Endothelial cell of umbilical vein (primary cell): ENCODE data around the gene TAOK1. TPM values are rescaled to one million over a fixed set of nuclear protein-coding genes. Genes with fewer than 3 reads are reported as not detected.

ENCODE experiments used
- BruUV-seq: library from RNA; stranded (reverse); fragments of 400-500 nt; replicated peaks from 2 replicates; lab custom pipeline; 2021; lab: Mats Ljungman, UMichigan
- CTCF ChIA-PET: fragments of 300-600, 350-600 bp; sonication (Branson Sonifier 250); formaldehyde crosslinking; loops from one replicate; lab custom pipeline; 2021; ENCODE audit warnings: antibody characterized with exemption, inconsistent platforms; lab: Charles Lee
- POLR2A ChIA-PET: fragments of 300-600, 350-600 bp; sonication (Branson Sonifier 250); formaldehyde crosslinking; loops from one replicate; lab custom pipeline; 2021; ENCODE audit warnings: antibody characterized with exemption, inconsistent platforms; lab: Charles Lee
- DNase-seq: peaks from one replicate; pipeline ENCODE4 v3.0.0-alpha.2; 2011; ENCODE audit warnings: low read depth, low spot score
- FAIRE-seq: peaks from 2 replicates; lab custom pipeline; 2011; peaks lifted over from hg19 to GRCh38; lab: Jason Lieb, UNC
- H2AFZ ChIP-seq: 2 replicates; pipeline ENCODE4 v1.6.0; 2012; ENCODE audit warnings: low read depth, low read length, control low read depth, inconsistent platforms
- H3K27ac ChIP-seq: 2 replicates; pipeline ENCODE4 v1.5.1; 2011; ENCODE audit warnings: low read depth, mild to moderate bottlenecking, control low read depth, low read length, moderate library complexity; ENCODE audit not compliant: insufficient read depth
- H3K27me3 ChIP-seq, 2 experiments: 2 replicates each; pipeline versions ENCODE4 v1.6.0 to v1.6.1; 2011; ENCODE audit warnings: low read length in 2 of 2, mixed read lengths in 1 of 2; ENCODE audit not compliant: control insufficient read depth in 2 of 2, insufficient read depth in 2 of 2
- H3K36me3 ChIP-seq, 2 experiments: 2 replicates in 1 of 2; 3 replicates in 1 of 2; pipeline ENCODE4 v1.5.1; 2011; ENCODE audit warnings: low read length in 2 of 2, mild to moderate bottlenecking in 1 of 2, moderate library complexity in 1 of 2; ENCODE audit not compliant: control insufficient read depth in 2 of 2, insufficient read depth in 2 of 2; ENCODE audit errors: extremely low read depth in 1 of 2
- H3K4me1 ChIP-seq: 3 replicates; pipeline ENCODE4 v1.5.1; 2011; ENCODE audit warnings: mild to moderate bottlenecking, low read length; ENCODE audit not compliant: control insufficient read depth, insufficient read depth; ENCODE audit errors: extremely low read depth
- H3K4me2 ChIP-seq: 2 replicates; pipeline ENCODE4 v1.6.1; 2011; ENCODE audit warnings: low read length, control low read depth, mixed read lengths; ENCODE audit not compliant: insufficient read depth
- H3K4me3 ChIP-seq, 3 experiments: fragments of 200-600 bp in 1 of 3; sonication (generic), shearing (Covaris generic) in 1 of 3; replicated peaks in 1 of 3; 2 replicates each; pipeline ENCODE4 v1.5.1; 2011 to 2016; ENCODE audit warnings: control low read depth in 3 of 3, low read length in 3 of 3, mild to moderate bottlenecking in 2 of 3, inconsistent platforms in 1 of 3, low read depth in 1 of 3, moderate library complexity in 1 of 3; ENCODE audit not compliant: insufficient read depth in 1 of 3
- H3K79me2 ChIP-seq: 2 replicates; pipeline ENCODE4 v1.6.0; 2012; ENCODE audit warnings: low read length, inconsistent platforms; ENCODE audit not compliant: control insufficient read depth, insufficient read depth
- H3K9ac ChIP-seq: replicated peaks from 2 replicates; pipeline ENCODE3; 2011; ENCODE audit warnings: low read length, control low read depth; ENCODE audit not compliant: insufficient read depth; ENCODE audit errors: extremely low read depth
- H3K9me1 ChIP-seq: replicated peaks from 3 replicates; pipeline ENCODE4 v1.6.0; 2011; ENCODE audit warnings: mild to moderate bottlenecking, low read length; ENCODE audit not compliant: control insufficient read depth, insufficient read depth; ENCODE audit errors: extremely low read depth
- H3K9me3 ChIP-seq: replicated peaks from 2 replicates; pipeline ENCODE4 v1.5.1; 2012; ENCODE audit warnings: low read length, inconsistent platforms; ENCODE audit not compliant: control insufficient read depth, insufficient read depth
- H4K20me1 ChIP-seq: replicated peaks from 2 replicates; pipeline ENCODE3; 2011; ENCODE audit warnings: mild to moderate bottlenecking, low read length; ENCODE audit not compliant: control insufficient read depth, insufficient read depth; ENCODE audit errors: extremely low read depth
- EZH2 ChIP-seq: IDR thresholded peaks from 2 replicates; pipeline ENCODE4 v1.6.1; 2012; ENCODE audit warnings: borderline replicate concordance, low read depth, mild to moderate bottlenecking, moderate library complexity, low read length, inconsistent platforms; ENCODE audit not compliant: severe bottlenecking
- FOS ChIP-seq: IDR thresholded peaks from 2 replicates; pipeline ENCODE4 v1.6.1; 2011; ENCODE audit warnings: mild to moderate bottlenecking, low read length, moderate library complexity, borderline replicate concordance; ENCODE audit not compliant: insufficient read depth
- GATA2 ChIP-seq: IDR thresholded peaks from 2 replicates; pipeline ENCODE4 v1.7.0; 2011; ENCODE audit warnings: low read depth, mild to moderate bottlenecking, moderate library complexity, mixed read lengths, low read length; ENCODE audit not compliant: insufficient read length, insufficient read depth
- JUN ChIP-seq: IDR thresholded peaks from 2 replicates; pipeline ENCODE4 v1.6.1; 2011; ENCODE audit warnings: borderline replicate concordance, low read depth; ENCODE audit not compliant: insufficient read length, insufficient read depth
- MYC ChIP-seq: IDR thresholded peaks from one replicate; pipeline ENCODE4 v1.6.1; 2011; ENCODE audit warnings: mild to moderate bottlenecking, low read depth, low read length
- POLR2A ChIP-seq: IDR thresholded peaks from 2 replicates; pipeline ENCODE4 v1.6.1; 2012; ENCODE audit warnings: low read depth, mild to moderate bottlenecking, control low read depth, low read length
- POLR2AphosphoS5 ChIP-seq: IDR thresholded peaks from 2 replicates; pipeline ENCODE4 v1.6.1; 2012; ENCODE audit warnings: low read depth, mild to moderate bottlenecking, control low read depth, low read length, moderate library complexity; ENCODE audit not compliant: insufficient read depth
- dilution Hi-C: fragments of 300-500 bp; cut with MboI; formaldehyde crosslinking; loops from one replicate; pipeline ENCODE4 v1.15.0; 2019; ENCODE audit warnings: low sequenced_read_pairs; ENCODE audit not compliant: extremely low pct_ligation_motif_present
- intact Hi-C: fragments of 100-400 bp; cut with micrococcal nuclease; formaldehyde crosslinking; loops from one replicate; pipeline ENCODE4 v1.10.0; 2022
- polyA plus RNA-seq, 4 experiments: library from polyadenylated mRNA; depleted of rRNA in 3 of 4; stranded (reverse) in 3 of 4; unstranded in 1 of 4; fragments of >200 nt; gene quantifications; 2 replicates each; pipeline versions ENCODE4 v1.2.1 to v1.2.3, GENCODE V29; 2011 to 2012; ENCODE audit warnings: missing spikeins in 1 of 4
- total RNA-seq: library from RNA; stranded (reverse); gene quantifications from 2 replicates; pipeline ENCODE4 v1.2.3, GENCODE V29; 2021
- TF ChIP-seq, protein P1 (sequence below), 2 donors: IDR thresholded peaks; 1 replicate in 1 of 2; 2 replicates in 1 of 2; pipeline ENCODE4 v1.5.1; 2011; ENCODE audit warnings: low read length in 2 of 2, mild to moderate bottlenecking in 2 of 2, moderate library complexity in 2 of 2, control low read depth in 1 of 2, inconsistent platforms in 1 of 2, low read depth in 1 of 2; ENCODE audit not compliant: insufficient read depth in 1 of 2; ENCODE audit errors: extremely low read depth in 1 of 2
- TF ChIP-seq, protein P2 (sequence below): IDR thresholded peaks from 2 replicates; pipeline ENCODE4 v1.6.1; 2011; ENCODE audit not compliant: insufficient read depth, insufficient read length

TAOK1 gene
- total and polyA plus RNA-seq, 2 donors (not counting 3 experiments of a cell fraction or from before 2014, with no cell fraction given): 11.0 to 82.2 TPM

DNA sequence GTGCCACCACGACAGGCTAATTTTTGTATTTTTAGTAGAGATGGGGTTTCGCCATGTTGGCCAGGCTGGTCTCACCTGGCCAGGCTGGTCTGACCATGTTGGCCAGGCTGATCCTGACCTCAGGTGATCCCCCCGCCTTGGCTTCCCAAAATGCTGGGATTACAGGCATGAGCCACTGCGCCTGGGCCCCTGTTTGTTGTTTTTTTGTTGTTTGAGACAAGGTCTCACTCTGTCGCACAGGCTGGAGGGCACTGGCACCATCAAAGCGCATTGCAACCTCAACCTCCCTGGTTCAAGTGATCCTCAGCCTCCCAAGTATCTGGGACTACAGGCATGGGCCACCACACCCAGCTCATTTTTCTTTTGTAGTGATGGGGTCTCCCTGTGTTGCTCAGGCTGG, 43.7 kb upstream of the TAOK1 start:
- H3K4me3 ChIP-seq: no peak overlapping the region
- no peaks in the 10 kb centered on the region for H3K9me3 ChIP-seq
- BruUV-seq: no TSS peak
- H3K4me2 ChIP-seq: no peak overlapping the region
- no peaks in the 10 kb centered on the region for H3K9me1 ChIP-seq
- no peaks in the 10 kb centered on the region for H3K4me1 ChIP-seq
- intact Hi-C loops: no loop called here
- peaks cover 9 to 13% of the 10 kb centered on the region in 2 experiments for H3K27me3 ChIP-seq
- no peaks in the 10 kb centered on the region for H3K36me3 ChIP-seq
- no peak overlapping the region for H3K27ac ChIP-seq
- no peak overlapping the region for H2AFZ ChIP-seq
- CTCF ChIA-PET: interaction anchor here (1.1 kb wide), 1 partner anchor 267 kb away, joined by 3 read pairs; no protein-coding TSS in a partner anchor
- TF ChIP-seq EZH2: no peak
- TF ChIP-seq POLR2AphosphoS5: no peak
- no peak for TF ChIP-seq POLR2A
- TF ChIP-seq, protein P1, sequence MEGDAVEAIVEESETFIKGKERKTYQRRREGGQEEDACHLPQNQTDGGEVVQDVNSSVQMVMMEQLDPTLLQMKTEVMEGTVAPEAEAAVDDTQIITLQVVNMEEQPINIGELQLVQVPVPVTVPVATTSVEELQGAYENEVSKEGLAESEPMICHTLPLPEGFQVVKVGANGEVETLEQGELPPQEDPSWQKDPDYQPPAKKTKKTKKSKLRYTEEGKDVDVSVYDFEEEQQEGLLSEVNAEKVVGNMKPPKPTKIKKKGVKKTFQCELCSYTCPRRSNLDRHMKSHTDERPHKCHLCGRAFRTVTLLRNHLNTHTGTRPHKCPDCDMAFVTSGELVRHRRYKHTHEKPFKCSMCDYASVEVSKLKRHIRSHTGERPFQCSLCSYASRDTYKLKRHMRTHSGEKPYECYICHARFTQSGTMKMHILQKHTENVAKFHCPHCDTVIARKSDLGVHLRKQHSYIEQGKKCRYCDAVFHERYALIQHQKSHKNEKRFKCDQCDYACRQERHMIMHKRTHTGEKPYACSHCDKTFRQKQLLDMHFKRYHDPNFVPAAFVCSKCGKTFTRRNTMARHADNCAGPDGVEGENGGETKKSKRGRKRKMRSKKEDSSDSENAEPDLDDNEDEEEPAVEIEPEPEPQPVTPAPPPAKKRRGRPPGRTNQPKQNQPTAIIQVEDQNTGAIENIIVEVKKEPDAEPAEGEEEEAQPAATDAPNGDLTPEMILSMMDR (IDR thresholded peaks at IDR 0.05; ENCODE audit: extremely low read depth in 1 of 2, insufficient read depth in 1 of 2, low read depth in 1 of 2, low read length in 2 of 2): no peak
- no peak for TF ChIP-seq FOS
- no peak for TF ChIP-seq JUN
- no peak for TF ChIP-seq MYC
- TF ChIP-seq GATA2: no peak
- TF ChIP-seq, protein P2, sequence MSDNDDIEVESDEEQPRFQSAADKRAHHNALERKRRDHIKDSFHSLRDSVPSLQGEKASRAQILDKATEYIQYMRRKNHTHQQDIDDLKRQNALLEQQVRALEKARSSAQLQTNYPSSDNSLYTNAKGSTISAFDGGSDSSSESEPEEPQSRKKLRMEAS: no peak
- H4K20me1 ChIP-seq: no peaks in the 10 kb centered on the region
- dilution Hi-C loops: no loop called here
- POLR2A ChIA-PET: interaction anchor here (0.7 kb wide), 1 partner anchor 14 kb away, joined by 3 read pairs; no protein-coding TSS in a partner anchor
- no peaks in the 10 kb centered on the region for H3K79me2 ChIP-seq
- FAIRE-seq (no peak), DNase-seq (no peak)
- no peak overlapping the region for H3K9ac ChIP-seq
